Mammary epithelial cell (primary cell): ENCODE measurements around the gene PIK3CA.

Source experiments
- EZH2 ChIP-seq: IDR thresholded peaks from 2 replicates; pipeline ENCODE4 v1.6.1; 2012; ENCODE audit warnings: low read length, inconsistent platforms, borderline replicate concordance
- TF ChIP-seq, protein P1 (sequence below), 2 donors: IDR thresholded peaks in 1 of 2; conservative IDR thresholded peaks in 1 of 2; 2 replicates each; pipeline ENCODE4 v1.5.1; 2011 to 2012; ENCODE audit warnings: inconsistent platforms in 2 of 2, low read length in 2 of 2, mild to moderate bottlenecking in 2 of 2, control low read depth in 1 of 2, low read depth in 1 of 2; ENCODE audit not compliant: insufficient read depth in 1 of 2; ENCODE audit errors: extremely low read depth in 1 of 2

GRCh38 chr3:179168918-179169317 is 20.8 kb downstream of the PIK3CA start:
- TF ChIP-seq, protein P1, sequence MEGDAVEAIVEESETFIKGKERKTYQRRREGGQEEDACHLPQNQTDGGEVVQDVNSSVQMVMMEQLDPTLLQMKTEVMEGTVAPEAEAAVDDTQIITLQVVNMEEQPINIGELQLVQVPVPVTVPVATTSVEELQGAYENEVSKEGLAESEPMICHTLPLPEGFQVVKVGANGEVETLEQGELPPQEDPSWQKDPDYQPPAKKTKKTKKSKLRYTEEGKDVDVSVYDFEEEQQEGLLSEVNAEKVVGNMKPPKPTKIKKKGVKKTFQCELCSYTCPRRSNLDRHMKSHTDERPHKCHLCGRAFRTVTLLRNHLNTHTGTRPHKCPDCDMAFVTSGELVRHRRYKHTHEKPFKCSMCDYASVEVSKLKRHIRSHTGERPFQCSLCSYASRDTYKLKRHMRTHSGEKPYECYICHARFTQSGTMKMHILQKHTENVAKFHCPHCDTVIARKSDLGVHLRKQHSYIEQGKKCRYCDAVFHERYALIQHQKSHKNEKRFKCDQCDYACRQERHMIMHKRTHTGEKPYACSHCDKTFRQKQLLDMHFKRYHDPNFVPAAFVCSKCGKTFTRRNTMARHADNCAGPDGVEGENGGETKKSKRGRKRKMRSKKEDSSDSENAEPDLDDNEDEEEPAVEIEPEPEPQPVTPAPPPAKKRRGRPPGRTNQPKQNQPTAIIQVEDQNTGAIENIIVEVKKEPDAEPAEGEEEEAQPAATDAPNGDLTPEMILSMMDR (conservative IDR thresholded peaks at IDR 0.05 in 1 of 2, IDR thresholded peaks at IDR 0.05 in 1 of 2; ENCODE audit: extremely low read depth in 1 of 2, insufficient read depth in 1 of 2, low read depth in 1 of 2, low read length in 2 of 2), result no peak
- TF ChIP-seq EZH2, result no peak
